GM12864 (cell line): ENCODE data around the gene MMP23B.
"Not testable (repeated sequence)": the region's sequence is repeated elsewhere in the genome, so short reads cannot be mapped to it uniquely, and the experiment has no call there.

Experiments used
- DNase-seq: peaks from one replicate; pipeline ENCODE4 v3.0.0-alpha.2; 2011; ENCODE audit warnings: low read depth
- H3K4me3 ChIP-seq: 2 replicates; pipeline ENCODE4 v1.5.1; 2011; ENCODE audit warnings: mild to moderate bottlenecking, low read depth, low read length, control low read depth
- CTCF ChIP-seq: IDR thresholded peaks from 2 replicates; pipeline ENCODE4 v1.5.1; 2011; ENCODE audit warnings: low read depth, mild to moderate bottlenecking, moderate library complexity, low read length, control low read depth, inconsistent platforms; ENCODE audit errors: missing control alignments

The MMP23B gene

GRCh38 chr1:1640711-1641461 lies 8.9 kb downstream of the MMP23B start:
- DNase-seq, H3K4me3 ChIP-seq: not testable (repeated sequence)

DNA sequence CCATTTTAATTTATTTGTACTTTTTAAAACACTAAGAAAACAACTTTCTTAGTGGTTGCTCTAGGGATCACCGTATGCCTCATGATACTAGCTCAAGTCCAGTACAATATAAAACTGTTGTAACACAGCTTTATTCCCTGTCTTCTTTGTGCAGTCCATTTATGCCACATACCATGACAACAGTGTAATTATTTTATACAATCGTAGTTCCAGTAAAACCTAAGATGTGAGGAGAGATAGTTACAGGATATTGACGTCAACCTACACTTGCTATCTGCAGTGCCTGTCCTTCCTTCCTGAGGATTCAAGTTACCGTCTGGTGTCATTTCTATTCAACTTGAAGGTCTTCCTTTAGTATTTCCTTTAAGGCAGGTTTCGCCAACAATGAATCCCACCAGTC lies 14.4 kb downstream of the MMP23B start:
- DNase-seq, result not testable (repeated sequence)

DNA sequence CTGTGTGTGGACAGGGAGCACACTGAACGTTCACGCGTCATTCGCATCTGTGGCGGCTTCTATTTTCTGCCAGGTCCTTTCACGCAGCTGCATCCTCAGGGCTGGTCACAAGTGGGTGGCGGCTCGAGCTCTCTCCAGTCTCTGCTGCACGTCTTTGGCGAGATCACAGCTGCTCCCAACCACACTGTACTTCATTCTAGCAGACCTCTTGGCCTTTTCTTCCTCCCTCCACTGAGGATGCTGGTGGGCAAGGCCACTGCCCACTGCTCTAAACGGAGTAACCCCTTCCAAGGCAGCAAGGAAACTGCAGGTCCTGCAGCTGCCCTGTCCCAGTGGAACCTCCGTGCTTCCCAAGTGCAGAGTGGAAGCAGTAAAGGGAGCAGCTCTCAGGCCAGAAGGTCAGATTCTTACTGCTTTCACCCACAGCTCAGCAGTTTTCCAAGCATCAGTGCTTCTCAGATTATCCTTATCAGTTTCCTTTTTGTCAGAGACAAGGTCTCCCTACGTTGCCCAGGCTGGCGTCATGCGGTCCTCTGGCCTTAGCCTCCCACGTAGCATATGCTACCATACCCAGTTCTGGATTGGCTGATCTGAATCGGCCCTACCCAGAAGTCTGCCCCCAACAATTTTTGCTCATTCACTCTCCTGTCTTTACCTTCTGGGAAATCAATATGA lies 15.7 kb downstream of the MMP23B start:
- DNase-seq, H3K4me3 ChIP-seq: not testable (repeated sequence)

More for the DNA sequence above, 14.4 kb downstream of the MMP23B start:
- H3K4me3 ChIP-seq, result not testable (repeated sequence)

GRCh38 chr1:1648265-1648664 lies 16.3 kb downstream of the MMP23B start:
- DNase-seq, H3K4me3 ChIP-seq: not testable (repeated sequence)

- peak within 1 kb of the TSS; percentile 51 for H3K4me3 ChIP-seq
- peak; percentile 93 for DNase-seq
Measured at GRCh38 chr1:1658583-1659549, 26.9 kb downstream of the MMP23B start, which contains the start of gene CDK11B. Gene CDK11B (minus strand): TSS chr1:1659004. CDS start chr1:1657485, 1,519 bp downstream.

DNA sequence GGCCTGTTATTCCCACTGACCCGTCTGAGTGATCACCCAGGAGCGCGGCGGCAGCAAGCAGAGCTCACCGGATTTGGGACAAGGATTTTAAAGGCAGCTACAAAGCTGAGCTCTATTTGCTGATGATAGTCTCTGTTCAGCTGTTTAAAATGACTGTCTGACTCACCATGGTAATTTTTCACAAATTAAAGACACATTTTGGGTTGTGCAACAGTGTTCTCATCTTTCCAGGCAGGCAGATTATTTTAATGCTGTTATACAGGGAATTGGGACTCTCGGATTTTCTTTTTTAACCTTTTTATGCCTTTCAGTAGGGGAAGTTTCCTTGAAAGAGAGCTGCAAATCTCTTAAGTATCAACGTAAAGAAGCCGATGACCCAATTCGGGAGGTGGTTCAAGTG lies 30.4 kb downstream of the MMP23B start:
- not testable (repeated sequence) for H3K4me3 ChIP-seq, DNase-seq

- not testable (repeated sequence) for DNase-seq
Measured at GRCh38 chr1:1662830-1663560, 31.0 kb downstream of the MMP23B start.

GRCh38 chr1:1664318-1664717 lies 32.3 kb downstream of the MMP23B start:
- not testable (repeated sequence) for H3K4me3 ChIP-seq, DNase-seq

More at GRCh38 chr1:1662830-1663560, 31.0 kb downstream of the MMP23B start:
- not testable (repeated sequence) for H3K4me3 ChIP-seq

GRCh38 chr1:1664941-1665814 lies 33.2 kb downstream of the MMP23B start:
- no peak for TF ChIP-seq CTCF
- DNase-seq, result no peak
- no peak overlapping the region for H3K4me3 ChIP-seq

- no peak overlapping the region for H3K4me3 ChIP-seq
- no peak for DNase-seq
- TF ChIP-seq CTCF, result peak; percentile 60
Measured at GRCh38 chr1:1665815-1666251, 33.9 kb downstream of the MMP23B start.
